Neural crest cell (in vitro differentiated cells): Measurements from ENCODE around the gene BCR. TPM values are rescaled to one million over a fixed set of nuclear protein-coding genes. Genes with fewer than 3 reads are reported as not detected.
"Not testable (repeated sequence)": the region's sequence is repeated elsewhere in the genome, so short reads cannot be mapped to it uniquely, and the experiment has no call there.

Source experiments
- DNase-seq: peaks from one replicate; pipeline ENCODE4 v3.0.0; 2021; ENCODE audit warnings: low read depth, mixed read lengths, low spot score
- H3K27ac Mint-ChIP-seq: one replicate; pipeline ENCODE4 v1.8.0; 2021; ENCODE audit warnings: mild to moderate bottlenecking, mixed read lengths; ENCODE audit not compliant: unreplicated experiment
- H3K27me3 Mint-ChIP-seq: 2 replicates; pipeline ENCODE4 v1.8.0; 2021; ENCODE audit warnings: low read depth, mild to moderate bottlenecking, mixed read lengths
- H3K36me3 Mint-ChIP-seq: 2 replicates; pipeline ENCODE4 v1.8.0; 2021; ENCODE audit warnings: low read depth, mild to moderate bottlenecking, mixed read lengths
- H3K4me1 Mint-ChIP-seq: 2 replicates; pipeline ENCODE4 v1.8.0; 2021; ENCODE audit warnings: mixed read lengths
- H3K4me3 Mint-ChIP-seq: one replicate; pipeline ENCODE4 v1.8.0; 2021; ENCODE audit warnings: mild to moderate bottlenecking, mixed read lengths
- H3K9me3 Mint-ChIP-seq: 2 replicates; pipeline ENCODE4 v1.8.0; 2021; ENCODE audit warnings: mixed read lengths
- total RNA-seq: library from RNA; stranded (reverse); gene quantifications from 2 replicates; pipeline ENCODE4 v1.2.1, GENCODE V29; 2021
- TF ChIP-seq, protein P1 (sequence below): fragments of 200-600 bp; sonication (generic); conservative IDR thresholded peaks from 2 replicates; pipeline ENCODE4 v1.5.0; 2021; ENCODE audit warnings: antibody characterized with exemption, mild to moderate bottlenecking

BCR gene
- total RNA-seq, 1 donor from 2014 or later: 54.2 TPM

DNA sequence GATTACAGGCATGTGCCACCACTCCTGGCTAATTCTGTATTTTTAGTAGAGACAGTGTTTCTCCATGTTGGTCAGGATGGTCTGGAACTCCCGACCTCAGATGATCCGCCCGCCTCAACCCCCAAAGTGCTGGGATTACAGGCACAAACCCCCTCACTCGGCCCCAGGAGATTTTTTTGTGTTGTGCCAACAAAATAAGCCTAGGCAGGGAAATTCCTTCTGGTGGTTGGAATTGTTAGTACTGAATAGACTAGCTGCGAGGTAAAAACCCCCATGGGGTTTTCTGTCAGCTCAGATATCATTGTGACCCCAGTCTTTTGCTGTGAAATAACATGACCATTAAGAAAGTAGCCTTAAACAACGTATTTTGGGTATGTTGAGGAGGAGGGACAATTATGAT, 144.9 kb downstream of the BCR start:
- DNase-seq: no peak
- Mint-ChIP-seq H3K27ac (no peak overlapping the region), H3K9me3 (no peaks in the 10 kb centered on the region), H3K4me3 (no peak overlapping the region), H3K4me1 (peaks cover 7% of the 10 kb centered on the region), H3K36me3 (no peaks in the 10 kb centered on the region), H3K27me3 (no peaks in the 10 kb centered on the region)
- TF ChIP-seq, protein P1, sequence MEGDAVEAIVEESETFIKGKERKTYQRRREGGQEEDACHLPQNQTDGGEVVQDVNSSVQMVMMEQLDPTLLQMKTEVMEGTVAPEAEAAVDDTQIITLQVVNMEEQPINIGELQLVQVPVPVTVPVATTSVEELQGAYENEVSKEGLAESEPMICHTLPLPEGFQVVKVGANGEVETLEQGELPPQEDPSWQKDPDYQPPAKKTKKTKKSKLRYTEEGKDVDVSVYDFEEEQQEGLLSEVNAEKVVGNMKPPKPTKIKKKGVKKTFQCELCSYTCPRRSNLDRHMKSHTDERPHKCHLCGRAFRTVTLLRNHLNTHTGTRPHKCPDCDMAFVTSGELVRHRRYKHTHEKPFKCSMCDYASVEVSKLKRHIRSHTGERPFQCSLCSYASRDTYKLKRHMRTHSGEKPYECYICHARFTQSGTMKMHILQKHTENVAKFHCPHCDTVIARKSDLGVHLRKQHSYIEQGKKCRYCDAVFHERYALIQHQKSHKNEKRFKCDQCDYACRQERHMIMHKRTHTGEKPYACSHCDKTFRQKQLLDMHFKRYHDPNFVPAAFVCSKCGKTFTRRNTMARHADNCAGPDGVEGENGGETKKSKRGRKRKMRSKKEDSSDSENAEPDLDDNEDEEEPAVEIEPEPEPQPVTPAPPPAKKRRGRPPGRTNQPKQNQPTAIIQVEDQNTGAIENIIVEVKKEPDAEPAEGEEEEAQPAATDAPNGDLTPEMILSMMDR: no peak

- H3K9me3 Mint-ChIP-seq, H3K36me3 Mint-ChIP-seq, H3K4me1 Mint-ChIP-seq, H3K27ac Mint-ChIP-seq, H3K4me3 Mint-ChIP-seq, DNase-seq, H3K27me3 Mint-ChIP-seq: not testable (repeated sequence)
These were observed 153.5 kb downstream of the BCR start for GRCh38 chr22:23333822-23334221.

- H3K27me3 Mint-ChIP-seq, H3K4me3 Mint-ChIP-seq, H3K27ac Mint-ChIP-seq, DNase-seq, H3K36me3 Mint-ChIP-seq, H3K4me1 Mint-ChIP-seq, H3K9me3 Mint-ChIP-seq: not testable (repeated sequence)
These were observed 157.4 kb downstream of the BCR start for GRCh38 chr22:23337672-23338071.

GRCh38 chr22:23341942-23342695, 161.8 kb downstream of the BCR start:
- H3K4me3 Mint-ChIP-seq, DNase-seq, H3K4me1 Mint-ChIP-seq, H3K36me3 Mint-ChIP-seq, H3K9me3 Mint-ChIP-seq, H3K27ac Mint-ChIP-seq: not testable (repeated sequence)
- peaks cover 14% of the 10 kb centered on the region for H3K27me3 Mint-ChIP-seq

GRCh38 chr22:23351321-23351720, 171.0 kb downstream of the BCR start:
- Mint-ChIP-seq H3K27ac (no peak overlapping the region), H3K9me3 (no peaks in the 10 kb centered on the region), H3K27me3 (peaks cover 64% of the 10 kb centered on the region), H3K36me3 (no peaks in the 10 kb centered on the region), H3K4me3 (no peak overlapping the region), H3K4me1 (no peaks in the 10 kb centered on the region)
- no peak for DNase-seq
- TF ChIP-seq, protein P1: no peak

DNA sequence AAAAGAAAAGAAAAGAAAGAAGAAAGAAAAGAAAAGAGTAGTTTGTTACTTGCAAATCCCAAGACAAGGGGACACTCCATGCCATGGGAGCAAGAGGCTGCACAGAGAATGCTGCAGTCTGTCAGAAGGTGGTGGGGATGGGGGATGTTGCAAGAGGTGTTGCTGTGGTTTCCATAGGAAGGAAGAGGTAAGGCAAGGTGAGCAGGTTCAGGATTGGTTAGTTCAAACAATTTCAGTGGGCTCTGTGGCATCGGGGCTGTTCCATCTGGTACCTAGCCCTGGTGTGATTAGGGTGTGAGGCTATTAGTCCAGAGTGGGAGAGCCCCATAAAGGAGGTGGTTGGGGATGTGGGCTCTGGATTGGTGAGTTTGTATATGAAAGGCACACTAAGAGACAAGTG, 172.7 kb downstream of the BCR start:
- Mint-ChIP-seq H3K27ac (no peak overlapping the region), H3K9me3 (no peaks in the 10 kb centered on the region), H3K27me3 (peaks cover 60% of the 10 kb centered on the region), H3K4me1 (peaks cover 7% of the 10 kb centered on the region), H3K36me3 (no peaks in the 10 kb centered on the region), H3K4me3 (no peak overlapping the region)
- TF ChIP-seq, protein P1: no peak
- no peak for DNase-seq

DNA sequence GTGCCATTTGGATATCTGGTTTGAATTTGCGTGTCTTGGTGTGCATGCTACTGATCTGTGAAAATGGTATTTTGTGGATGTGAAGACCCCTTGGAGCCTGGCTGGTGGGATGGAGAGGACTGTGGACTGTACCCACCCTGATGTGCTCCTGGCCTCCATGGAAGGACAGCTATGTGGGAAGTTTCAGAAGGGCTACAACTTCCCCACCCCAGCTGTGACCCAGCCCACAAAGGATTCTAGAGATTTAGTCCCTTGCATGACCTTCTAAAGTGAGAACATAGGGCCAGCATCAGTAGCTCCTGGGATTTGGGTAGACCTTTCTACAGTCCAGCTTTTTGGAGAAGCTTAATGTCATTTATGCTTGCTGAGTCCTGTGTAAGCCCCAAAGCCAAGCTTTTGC, 173.4 kb downstream of the BCR start:
- peaks cover 7% of the 10 kb centered on the region for H3K4me1 Mint-ChIP-seq
- H3K27me3 Mint-ChIP-seq: peaks cover 53% of the 10 kb centered on the region

More for the DNA sequence above, 173.4 kb downstream of the BCR start:
- Mint-ChIP-seq H3K4me3 (no peak overlapping the region), H3K36me3 (no peaks in the 10 kb centered on the region), H3K9me3 (no peaks in the 10 kb centered on the region), H3K27ac (no peak overlapping the region)
- TF ChIP-seq, protein P1: no peak
- no peak for DNase-seq
